Measurements from ENCODE around the gene MBD1.
"Not testable (repeated sequence)": the region's sequence is repeated elsewhere in the genome, so short reads cannot be mapped to it uniquely, and the experiment has no call there.

The MBD1 gene

GRCh38 chr18:50273203-50274043 lies 7.9 kb downstream of the MBD1 start:
- DNase-seq (ENCODE audit: low read depth) = no peak

- no peak for DNase-seq (ENCODE audit: low read depth)
Observed at GRCh38 chr18:50272568-50272967, 8.8 kb downstream of the MBD1 start.

GRCh38 chr18:50268022-50268747 lies 13.1 kb downstream of the MBD1 start:
- peak; percentile 73 for DNase-seq (ENCODE audit: low read depth)

GRCh38 chr18:50266248-50266704 lies 15.0 kb downstream of the MBD1 start, which contains the start of gene CFAP53:
CFAP53 (minus strand) TSS chr18:50266495; CDS start chr18:50266404, 91 bp downstream.
- DNase-seq (ENCODE audit: low read depth) = peak; percentile 73

- DNase-seq (ENCODE audit: low read depth) = no peak
Observed at GRCh38 chr18:50262977-50263376, 18.3 kb downstream of the MBD1 start.

GRCh38 chr18:50250935-50251334 lies 30.4 kb downstream of the MBD1 start:
- no peak for DNase-seq (ENCODE audit: low read depth)

- DNase-seq (ENCODE audit: low read depth) = no peak
Observed at GRCh38 chr18:50249576-50249975, 31.7 kb downstream of the MBD1 start.

- DNase-seq (ENCODE audit: low read depth) = no peak
Observed at GRCh38 chr18:50247561-50247960, 33.8 kb downstream of the MBD1 start.

- DNase-seq (ENCODE audit: low read depth) = not testable (repeated sequence)
Observed at GRCh38 chr18:50241768-50242167, 39.6 kb downstream of the MBD1 start.

- DNase-seq (ENCODE audit: low read depth) = no peak
Observed at GRCh38 chr18:50240080-50240563, 41.2 kb downstream of the MBD1 start.

GRCh38 chr18:50232419-50232818 lies 48.9 kb downstream of the MBD1 start:
- no peak for DNase-seq (ENCODE audit: low read depth)

- no peak for DNase-seq (ENCODE audit: low read depth)
Observed at GRCh38 chr18:50231621-50232020, 49.7 kb downstream of the MBD1 start.

GRCh38 chr18:50220249-50220648 lies 61.1 kb downstream of the MBD1 start:
- not testable (repeated sequence) for DNase-seq (ENCODE audit: low read depth)

Measured in activated T-helper 9 cell treated with anti-CD3 and anti-CD28 coated beads, Interleukin-2, amount 50 U/mL, for 16 hours (primary cell).